ENCODE measurements around the gene ZFY.

- TF ChIP-seq CTCF (IDR thresholded peaks at IDR 0.05; ENCODE audit: insufficient read depth, low read length, poor library complexity, severe bottlenecking) (no peak), EZH2phosphoT487 (conservative IDR thresholded peaks at IDR 0.05; ENCODE audit: low read length) (no peak)
Measured at GRCh38 chrY:2934861-2935715, at the start of gene ZFY.
